ENCODE measurements around the gene LRRC43. TPM values are rescaled to one million over a fixed set of nuclear protein-coding genes. Genes with fewer than 3 reads are reported as not detected.

LRRC43 gene
- total RNA-seq, 2 experiments from 2014 or later, result not detected

- POLR2A ChIA-PET, result no interaction called here
- H3K27me3 ChIP-seq (ENCODE audit: control insufficient read depth in 1 of 2, insufficient read depth in 2 of 2, low read length in 2 of 2), result no peaks in the 10 kb centered on the region
- H3K4me3 Mint-ChIP-seq, result no peak overlapping the region
- ATAC-seq (ENCODE audit: poor library complexity), result no peak
- peaks cover 14% of the 10 kb centered on the region for H3K4me1 ChIP-seq (ENCODE audit: insufficient read depth, low read length)
- DNase-seq, result no peak
- peak overlapping the region; percentile 45 for H3K4me3 ChIP-seq (ENCODE audit: low read length)
- H3K4me1 Mint-ChIP-seq (ENCODE audit: low read depth), result peaks cover 3% of the 10 kb centered on the region
- no peaks in the 10 kb centered on the region for H3K9me3 Mint-ChIP-seq
- TF ChIP-seq, protein P1, sequence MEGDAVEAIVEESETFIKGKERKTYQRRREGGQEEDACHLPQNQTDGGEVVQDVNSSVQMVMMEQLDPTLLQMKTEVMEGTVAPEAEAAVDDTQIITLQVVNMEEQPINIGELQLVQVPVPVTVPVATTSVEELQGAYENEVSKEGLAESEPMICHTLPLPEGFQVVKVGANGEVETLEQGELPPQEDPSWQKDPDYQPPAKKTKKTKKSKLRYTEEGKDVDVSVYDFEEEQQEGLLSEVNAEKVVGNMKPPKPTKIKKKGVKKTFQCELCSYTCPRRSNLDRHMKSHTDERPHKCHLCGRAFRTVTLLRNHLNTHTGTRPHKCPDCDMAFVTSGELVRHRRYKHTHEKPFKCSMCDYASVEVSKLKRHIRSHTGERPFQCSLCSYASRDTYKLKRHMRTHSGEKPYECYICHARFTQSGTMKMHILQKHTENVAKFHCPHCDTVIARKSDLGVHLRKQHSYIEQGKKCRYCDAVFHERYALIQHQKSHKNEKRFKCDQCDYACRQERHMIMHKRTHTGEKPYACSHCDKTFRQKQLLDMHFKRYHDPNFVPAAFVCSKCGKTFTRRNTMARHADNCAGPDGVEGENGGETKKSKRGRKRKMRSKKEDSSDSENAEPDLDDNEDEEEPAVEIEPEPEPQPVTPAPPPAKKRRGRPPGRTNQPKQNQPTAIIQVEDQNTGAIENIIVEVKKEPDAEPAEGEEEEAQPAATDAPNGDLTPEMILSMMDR (IDR thresholded peaks at IDR 0.05), result no peak
- H3K27ac ChIP-seq (ENCODE audit: low read depth in 1 of 2, low read length in 2 of 2), result no peak overlapping the region
- intact Hi-C loops (cut with DNase I, micrococcal nuclease), result no loop called here
- H3K27me3 Mint-ChIP-seq, result peaks cover 3% of the 10 kb centered on the region
- H3K9me3 ChIP-seq (ENCODE audit: control insufficient read depth in 1 of 2, insufficient read depth in 1 of 2, low read length in 2 of 2), result no peaks in the 10 kb centered on the region
- no peaks in the 10 kb centered on the region for H3K36me3 ChIP-seq (ENCODE audit: insufficient read depth, low read length)
- CTCF ChIA-PET, result no interaction called here
- no peaks in the 10 kb centered on the region for H3K36me3 Mint-ChIP-seq (ENCODE audit: low read depth)
- H3K27ac Mint-ChIP-seq, result no peak overlapping the region
Observed at GRCh38 chr12:122183588-122183940, 641 bp downstream of the LRRC43 start.

DNA sequence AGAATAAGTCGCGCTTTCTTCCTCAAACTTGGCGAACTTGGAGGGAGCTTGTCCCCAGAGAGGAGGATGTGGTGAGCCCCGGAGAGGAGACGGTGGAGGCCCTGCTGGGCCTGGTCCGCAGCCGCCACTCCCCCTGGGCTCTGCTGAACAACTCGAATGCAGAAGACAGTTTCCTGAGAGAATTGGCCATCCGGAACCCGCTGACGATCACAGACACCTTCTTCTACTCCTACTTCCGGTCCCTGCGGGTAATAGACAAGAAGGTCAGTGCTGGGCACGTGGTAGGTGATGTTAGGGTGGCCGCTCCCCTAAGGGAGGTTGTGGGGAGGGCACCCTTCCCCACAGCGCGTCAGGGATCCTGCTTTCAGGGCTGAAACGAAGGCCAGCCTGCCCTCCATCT is 1.6 kb downstream of the LRRC43 start:
- Histone ChIP-seq H3K4me3 (ENCODE audit: low read length) (no peak overlapping the region), H3K27ac (ENCODE audit: low read depth in 1 of 2, low read length in 2 of 2) (no peak overlapping the region), H3K27me3 (ENCODE audit: control insufficient read depth in 1 of 2, insufficient read depth in 2 of 2, low read length in 2 of 2) (no peaks in the 10 kb centered on the region), H3K36me3 (ENCODE audit: insufficient read depth, low read length) (no peaks in the 10 kb centered on the region), H3K9me3 (ENCODE audit: control insufficient read depth in 1 of 2, insufficient read depth in 1 of 2, low read length in 2 of 2) (no peaks in the 10 kb centered on the region), H3K4me1 (ENCODE audit: insufficient read depth, low read length) (peaks cover 14% of the 10 kb centered on the region)
- Mint-ChIP-seq H3K27me3 (peaks cover 3% of the 10 kb centered on the region), H3K27ac (no peak overlapping the region), H3K4me3 (peak overlapping the region; percentile 25), H3K36me3 (ENCODE audit: low read depth) (no peaks in the 10 kb centered on the region), H3K9me3 (no peaks in the 10 kb centered on the region), H3K4me1 (ENCODE audit: low read depth) (peaks cover 3% of the 10 kb centered on the region)
- intact Hi-C loops (cut with DNase I, micrococcal nuclease), result no loop called here
- CTCF ChIA-PET, result no interaction called here
- POLR2A ChIA-PET, result no interaction called here
- DNase-seq (no peak), ATAC-seq (ENCODE audit: poor library complexity) (no peak)
- TF ChIP-seq, protein P1 (IDR thresholded peaks at IDR 0.05), result no peak

GRCh38 chr12:122185079-122185478 is 2.2 kb downstream of the LRRC43 start:
- ATAC-seq (ENCODE audit: poor library complexity), result no peak

More at GRCh38 chr12:122185079-122185478, 2.2 kb downstream of the LRRC43 start:
- DNase-seq, result no peak
- intact Hi-C loops (cut with DNase I, micrococcal nuclease), result loop anchor here in 1 of 2 experiments (5.0 kb wide), 1 partner anchor 48 kb away; no protein-coding TSS in a partner anchor
- no peak overlapping the region for H3K27ac Mint-ChIP-seq
- Histone ChIP-seq H3K27me3 (ENCODE audit: control insufficient read depth in 1 of 2, insufficient read depth in 2 of 2, low read length in 2 of 2) (no peaks in the 10 kb centered on the region), H3K4me3 (ENCODE audit: low read length) (no peak overlapping the region), H3K4me1 (ENCODE audit: insufficient read depth, low read length) (peaks cover 14% of the 10 kb centered on the region), H3K9me3 (ENCODE audit: control insufficient read depth in 1 of 2, insufficient read depth in 1 of 2, low read length in 2 of 2) (no peaks in the 10 kb centered on the region), H3K36me3 (ENCODE audit: insufficient read depth, low read length) (no peaks in the 10 kb centered on the region), H3K27ac (ENCODE audit: low read depth in 1 of 2, low read length in 2 of 2) (no peak overlapping the region)
- H3K9me3 Mint-ChIP-seq, result no peaks in the 10 kb centered on the region
- TF ChIP-seq, protein P1 (IDR thresholded peaks at IDR 0.05), result no peak
- H3K36me3 Mint-ChIP-seq (ENCODE audit: low read depth), result no peaks in the 10 kb centered on the region
- H3K4me1 Mint-ChIP-seq (ENCODE audit: low read depth), result peaks cover 3% of the 10 kb centered on the region
- CTCF ChIA-PET, result no interaction called here
- H3K27me3 Mint-ChIP-seq, result peaks cover 3% of the 10 kb centered on the region
- POLR2A ChIA-PET, result no interaction called here
- H3K4me3 Mint-ChIP-seq, result no peak overlapping the region

All from CD4-positive, alpha-beta T cell (primary cell).